Measurements from ENCODE around the gene REPIN1.
A peak's percentile ranks its signal among the peaks of the same experiment; 100 is the strongest.

REPIN1 gene

GRCh38 chr7:150368096-150368883 is at the start of gene REPIN1 (continued):
- TF ChIP-seq ZNF558 (tag by site-specific recombination; IDR thresholded peaks at IDR 0.05) (no peak), ZNF416 (tag by site-specific recombination; IDR thresholded peaks at IDR 0.05) (no peak), ZNF585B (tag by site-specific recombination; IDR thresholded peaks at IDR 0.05) (no peak), ZFHX2 (tag by site-specific recombination; conservative IDR thresholded peaks at IDR 0.05) (no peak), ZNF664 (tag by site-specific recombination; IDR thresholded peaks at IDR 0.05) (no peak), ZNF426 (tag by site-specific recombination; IDR thresholded peaks at IDR 0.05) (no peak), GLIS1 (tag by site-specific recombination; IDR thresholded peaks at IDR 0.05) (peak; percentile 97; the same call in 1 of the 2 replicates)

GRCh38 chr7:150321788-150322113 is 46.9 kb upstream of the REPIN1 start:
- POLR2A ChIA-PET: no interaction called here

More at GRCh38 chr7:150321788-150322113, 46.9 kb upstream of the REPIN1 start:
- H3K27ac ChIP-seq (ENCODE audit: extremely low read depth, low read depth, low read length): no peak overlapping the region
- no peaks in the 10 kb centered on the region for H3K9me3 ChIP-seq (ENCODE audit: control insufficient read depth, insufficient read depth, low read depth, low read length)
- CTCF ChIA-PET: no interaction called here
- peaks cover 5 to 25% of the 10 kb centered on the region in 2 experiments; a peak in 2 of 3 replicates for H3K36me3 ChIP-seq (ENCODE audit: control insufficient read depth in 2 of 2, insufficient read depth in 1 of 2, low read length in 2 of 2)
- H3K4me3 ChIP-seq (ENCODE audit: low read depth, low read length): no peak overlapping the region
- H3K4me1 ChIP-seq (ENCODE audit: control insufficient read depth, insufficient read depth, low read length): no peaks in the 10 kb centered on the region
- TF ChIP-seq ZNF211 (tag by site-specific recombination; IDR thresholded peaks at IDR 0.05; ENCODE audit: low read depth): no peak
- TF ChIP-seq ZEB2 (tag by site-specific recombination; IDR thresholded peaks at IDR 0.05): no peak
- no peak for TF ChIP-seq ZFP3 (tag by site-specific recombination; IDR thresholded peaks at IDR 0.05; ENCODE audit: low read depth)
- no peak for TF ChIP-seq ZNF654 (tag by site-specific recombination; IDR thresholded peaks at IDR 0.05; ENCODE audit: low read depth)
- TF ChIP-seq KLF8 (tag by site-specific recombination; IDR thresholded peaks at IDR 0.05): no peak
- no peak for TF ChIP-seq HOXD13 (CRISPR knock-in tag; IDR thresholded peaks at IDR 0.05; ENCODE audit: borderline replicate concordance)
- no peak for TF ChIP-seq ZNF266 (tag by site-specific recombination; IDR thresholded peaks at IDR 0.05; ENCODE audit: low read depth)
- no peak for TF ChIP-seq ZNF768 (tag by site-specific recombination; IDR thresholded peaks at IDR 0.05)
- no peak for TF ChIP-seq HOXA7 (CRISPR knock-in tag; IDR thresholded peaks at IDR 0.05; ENCODE audit: borderline replicate concordance)
- TF ChIP-seq ZBTB48 (tag by site-specific recombination; IDR thresholded peaks at IDR 0.05): no peak
- no peak for TF ChIP-seq ZNF2 (tag by site-specific recombination; IDR thresholded peaks at IDR 0.05)
- TF ChIP-seq ZSCAN30 (tag by site-specific recombination; IDR thresholded peaks at IDR 0.05): no peak
- no peak for TF ChIP-seq PBX3 (CRISPR knock-in tag; IDR thresholded peaks at IDR 0.05)
- no peak for TF ChIP-seq ZNF10 (tag by site-specific recombination; IDR thresholded peaks at IDR 0.05)
- no peak for TF ChIP-seq ZNF341 (tag by site-specific recombination; IDR thresholded peaks at IDR 0.05; ENCODE audit: low read depth)
- no peak for TF ChIP-seq TSHZ1 (tag by site-specific recombination; IDR thresholded peaks at IDR 0.05; ENCODE audit: borderline replicate concordance)
- no peak for TF ChIP-seq ZNF16 (tag by site-specific recombination; IDR thresholded peaks at IDR 0.05; ENCODE audit: low read depth)
- TF ChIP-seq ZNF335 (tag by site-specific recombination; conservative IDR thresholded peaks at IDR 0.05): no peak
